Epithelial cell of proximal tubule (primary cell): Measurements from ENCODE around the gene ROBO2. TPM values are rescaled to one million over a fixed set of nuclear protein-coding genes. Genes with fewer than 3 reads are reported as not detected.

Experiments
- DNase-seq: peaks from one replicate; pipeline ENCODE4 v3.0.0-alpha.2; 2011; ENCODE audit warnings: low read depth
- H3K4me3 ChIP-seq: 2 replicates; pipeline ENCODE4 v1.5.1; 2011; ENCODE audit warnings: low read depth, mild to moderate bottlenecking, low read length
- CTCF ChIP-seq: conservative IDR thresholded peaks from 2 replicates; pipeline ENCODE4 v1.5.1; 2012; ENCODE audit warnings: low read depth, mild to moderate bottlenecking, low read length
- total RNA-seq: library from RNA; depleted of rRNA; stranded (reverse); fragments of >200 nt; gene quantifications from 2 replicates; pipeline ENCODE4 v1.2.3, GENCODE V29; 2015

ROBO2 gene
- total RNA-seq, 1 donor from 2014 or later = 0.52 TPM

GRCh38 chr3:77372018-77372417 lies 332.1 kb downstream of the ROBO2 start:
- no peak for DNase-seq
- no peak for TF ChIP-seq CTCF
- no peak overlapping the region for H3K4me3 ChIP-seq

GRCh38 chr3:77372634-77373346 lies 332.9 kb downstream of the ROBO2 start:
- TF ChIP-seq CTCF = no peak
- DNase-seq = no peak
- H3K4me3 ChIP-seq = no peak overlapping the region

- DNase-seq = no peak
- H3K4me3 ChIP-seq = no peak overlapping the region
- TF ChIP-seq CTCF = no peak
These were observed 333.7 kb downstream of the ROBO2 start for GRCh38 chr3:77373619-77374018.

GRCh38 chr3:77376511-77376910 lies 336.6 kb downstream of the ROBO2 start:
- no peak overlapping the region for H3K4me3 ChIP-seq
- no peak for DNase-seq
- no peak for TF ChIP-seq CTCF

GRCh38 chr3:77377717-77378116 lies 337.8 kb downstream of the ROBO2 start:
- no peak for DNase-seq
- H3K4me3 ChIP-seq = no peak overlapping the region
- no peak for TF ChIP-seq CTCF

- TF ChIP-seq CTCF = no peak
- DNase-seq = no peak
- no peak overlapping the region for H3K4me3 ChIP-seq
These were observed 340.2 kb downstream of the ROBO2 start for GRCh38 chr3:77380136-77380535.

GRCh38 chr3:77381431-77381830 lies 341.5 kb downstream of the ROBO2 start:
- no peak overlapping the region for H3K4me3 ChIP-seq
- no peak for TF ChIP-seq CTCF
- no peak for DNase-seq
